Heart left ventricle (tissue), 16 donors: ENCODE measurements around the gene UBR3. TPM values are rescaled to one million over a fixed set of nuclear protein-coding genes. Genes with fewer than 3 reads are reported as not detected.

ENCODE experiments used
- ATAC-seq, 4 donors: fragments of 200-7000 bp; cut with Tn5 transposase; one replicate each; pipeline ENCODE4 v1.9.1; 2020 to 2022; ENCODE audit warnings: moderate library complexity in 4 of 4, mild to moderate bottlenecking in 3 of 4, moderate number of reproducible peaks in 1 of 4
- DNase-seq, 5 donors: peaks; one replicate each; pipeline ENCODE4 v3.0.0-alpha.2; 2020
- H3K27ac ChIP-seq, 12 donors: fragments of 200-600 bp; sonication (generic) in 4 of 12; one replicate each; pipeline versions ENCODE4 v1.5.0 to v1.8.0; 2016 to 2022; ENCODE audit warnings: mild to moderate bottlenecking in 2 of 12
- H3K27me3 ChIP-seq, 9 donors: fragments of 200-600 bp; sonication (generic) in 2 of 9; one replicate each; pipeline versions ENCODE4 v1.5.1 to v1.8.0; 2016 to 2022; ENCODE audit warnings: mild to moderate bottlenecking in 3 of 9
- H3K36me3 ChIP-seq, 9 donors: fragments of 200-600 bp; sonication (generic) in 2 of 9; one replicate each; pipeline versions ENCODE4 v1.5.0 to v1.8.0; 2018 to 2022; ENCODE audit warnings: mild to moderate bottlenecking in 2 of 9
- H3K4me1 ChIP-seq, 12 donors: fragments of 200-600 bp; sonication (generic) in 4 of 12; one replicate each; pipeline versions ENCODE4 v1.5.0 to v1.8.0; 2016 to 2022; ENCODE audit warnings: mild to moderate bottlenecking in 3 of 12
- H3K4me3 ChIP-seq, 12 donors: fragments of 200-600 bp; sonication (generic) in 4 of 12; one replicate each; pipeline versions ENCODE4 v1.5.0 to v1.8.0; 2017 to 2022; ENCODE audit warnings: mild to moderate bottlenecking in 9 of 12, moderate library complexity in 4 of 12
- H3K9me3 ChIP-seq, 12 donors: fragments of 200-600 bp; sonication (generic) in 4 of 12; one replicate each; pipeline versions ENCODE4 v1.5.0 to v1.8.0; 2016 to 2022; ENCODE audit warnings: mild to moderate bottlenecking in 1 of 12
- POLR2A ChIP-seq, 2 donors: fragments of 450-650 bp; IDR thresholded peaks; one replicate each; pipeline ENCODE4 v1.6.1; 2017; ENCODE audit warnings: antibody characterized with exemption in 2 of 2, mild to moderate bottlenecking in 2 of 2, moderate library complexity in 2 of 2
- WGBS, 4 donors: extraction: QIAGEN DNeasy Blood & Tissue Kit in 2 of 4; methylation state at CpG; one replicate each; pipeline versions ENCODE4 v1.1.5 to v1.1.7; 2013 to 2018; 5-methylcytosine and 5-hydroxymethylcytosine counted together
- intact Hi-C, 10 donors: fragments of 100-400 bp; cut with DNase I; formaldehyde crosslinking; loops; one replicate each; pipeline versions ENCODE4 v1.11.1 to v1.14.2; 2022
- long read RNA-seq, 3 donors: library from polyadenylated mRNA; unstranded; transcript quantifications; one replicate each; pipeline ENCODE4 v2.0.0, GENCODE V29; 2020 to 2021
- polyA plus RNA-seq, 2 donors: library from polyadenylated mRNA; stranded (reverse); fragments of 200-250 nt; gene quantifications; one replicate each; pipeline ENCODE4 v1.2.3, GENCODE V29; 2013
- total RNA-seq, 9 donors: library from RNA; depleted of rRNA in 2 of 9; stranded (reverse); fragments of >200 nt in 2 of 9; fragmentation: NEBNext Ultra II Directional in 3 of 9; extraction: Animal tissue kit (Norgen Biotek cat#: 25700) in 3 of 9; gene quantifications; one replicate each; pipeline versions ENCODE4 v1.1.0 to v1.2.4, GENCODE V29; 2016 to 2023
- TF ChIP-seq, protein P1 (sequence below), 12 donors: fragments of 200-600 bp; sonication (generic) in 4 of 12; IDR thresholded peaks; one replicate each; pipeline versions ENCODE4 v1.5.0 to v1.8.0; 2018 to 2022; ENCODE audit warnings: antibody characterized with exemption in 12 of 12, mild to moderate bottlenecking in 5 of 12
- donor health status: ischemic (EF 13 %, LVEDD 7.1; RV severe dilation, severe dysfunction).
- donor health status: healthy with polysubstance abuse.
- donor health status: DM: no; HTN: yes; CAD: no.
- donor health status: DM: no; HTN: no; CAD: no.
- donor health status: ischemic (EF 25% LVEDD 6.9; RV normal size, moderate dysfunction).
- donor health status: ischemic (EF 25% LVEDD 5.7; RV mildly dilated, moderate dysfunction).
- donor health status: healthy.
- donor health status: DM: yes; HTN: yes; CAD: no.
- donor health status: ischemic (EF 35%, LVEDD 5.7; RV mildly dilated, moderate dysfunction).
- donor health status: nonischemic (EF 11% LVEDD 7.7; RV severe dilation, severe dysfunction).
- donor health status: DM: yes; HTN: yes; CAD: no.
- donor health status: PGD.
- donor health status: ischemic (EF 29% LVEDD 5.4; RV normal size, mild dysfunction).
- donor health status: nonischemic (EF 23%, LVEDD 6.1; RV moderate dilation, normal function).

UBR3 gene
- total RNA-seq (100 to 1,000 TPM in 7 of 9 donors, 10 to 100 TPM in 2; 91.6 to 137 (median 107) TPM), polyA plus RNA-seq (10 to 100 TPM; 34.8 to 41.2 TPM)
- long read RNA-seq, donor 1, full-length matches to known transcripts: 9 of 54 reads
- long read RNA-seq, donor 1, partial matches to known transcripts: 34 of 54 reads
- long read RNA-seq, donor 1, other reads (novel, unspliced or antisense): 11 of 54 reads
- long read RNA-seq, donor 2, full-length matches to known transcripts: 1 of 10 reads
- long read RNA-seq, donor 2, partial matches to known transcripts: 9 of 10 reads
- long read RNA-seq, donor 2, other reads (novel, unspliced or antisense): 0 of 10 reads
- long read RNA-seq, donor 3, full-length matches to known transcripts: 19 of 59 reads
- long read RNA-seq, donor 3, partial matches to known transcripts: 29 of 59 reads
- long read RNA-seq, donor 3, other reads (novel, unspliced or antisense): 11 of 59 reads

- peak; percentile 91 to 95 (median 94) for ATAC-seq
- intact Hi-C loops: loop anchor here in 7 of 10 donors (2.0 to 10.0 kb wide), 4 partner anchors 47 to 100 kb away; no protein-coding TSS in a partner anchor
- TF ChIP-seq, protein P1, sequence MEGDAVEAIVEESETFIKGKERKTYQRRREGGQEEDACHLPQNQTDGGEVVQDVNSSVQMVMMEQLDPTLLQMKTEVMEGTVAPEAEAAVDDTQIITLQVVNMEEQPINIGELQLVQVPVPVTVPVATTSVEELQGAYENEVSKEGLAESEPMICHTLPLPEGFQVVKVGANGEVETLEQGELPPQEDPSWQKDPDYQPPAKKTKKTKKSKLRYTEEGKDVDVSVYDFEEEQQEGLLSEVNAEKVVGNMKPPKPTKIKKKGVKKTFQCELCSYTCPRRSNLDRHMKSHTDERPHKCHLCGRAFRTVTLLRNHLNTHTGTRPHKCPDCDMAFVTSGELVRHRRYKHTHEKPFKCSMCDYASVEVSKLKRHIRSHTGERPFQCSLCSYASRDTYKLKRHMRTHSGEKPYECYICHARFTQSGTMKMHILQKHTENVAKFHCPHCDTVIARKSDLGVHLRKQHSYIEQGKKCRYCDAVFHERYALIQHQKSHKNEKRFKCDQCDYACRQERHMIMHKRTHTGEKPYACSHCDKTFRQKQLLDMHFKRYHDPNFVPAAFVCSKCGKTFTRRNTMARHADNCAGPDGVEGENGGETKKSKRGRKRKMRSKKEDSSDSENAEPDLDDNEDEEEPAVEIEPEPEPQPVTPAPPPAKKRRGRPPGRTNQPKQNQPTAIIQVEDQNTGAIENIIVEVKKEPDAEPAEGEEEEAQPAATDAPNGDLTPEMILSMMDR (IDR thresholded peaks at IDR 0.05): peak in 1 of 12 donors; percentile 8
- TF ChIP-seq POLR2A (IDR thresholded peaks at IDR 0.05): peak in 1 of 2 donors; percentile 88
- Histone ChIP-seq H3K9me3 (no peaks in the 10 kb centered on the region), H3K27me3 (no peaks in the 10 kb centered on the region), H3K36me3 (peaks cover 0 to 4% (median 0%) of the 10 kb centered on the region in 9 donors), H3K4me3 (peak within 1 kb of the TSS; percentile 76 to 98 (median 92)), H3K4me1 (peaks cover 0 to 68% (median 47%) of the 10 kb centered on the region in 12 donors), H3K27ac (peak within 1 kb of the TSS; percentile 87 to 96 (median 92))
- 0% methylated on average over 72 to 104 of the region's 104 CpGs for WGBS, 4 donors
- peak; percentile 95 to 97 (median 96) for DNase-seq
Measured at GRCh38 chr2:169827272-169828140, at the start of gene UBR3. UBR3 (plus strand) TSS chr2:169827454; CDS start chr2:169827508, 54 bp downstream.

GRCh38 chr2:169778446-169778845 is 48.8 kb upstream of the UBR3 start:
- WGBS, 4 donors: 78 to 82% (median 81%) methylated on average over 3 of the region's 3 CpGs

DNA sequence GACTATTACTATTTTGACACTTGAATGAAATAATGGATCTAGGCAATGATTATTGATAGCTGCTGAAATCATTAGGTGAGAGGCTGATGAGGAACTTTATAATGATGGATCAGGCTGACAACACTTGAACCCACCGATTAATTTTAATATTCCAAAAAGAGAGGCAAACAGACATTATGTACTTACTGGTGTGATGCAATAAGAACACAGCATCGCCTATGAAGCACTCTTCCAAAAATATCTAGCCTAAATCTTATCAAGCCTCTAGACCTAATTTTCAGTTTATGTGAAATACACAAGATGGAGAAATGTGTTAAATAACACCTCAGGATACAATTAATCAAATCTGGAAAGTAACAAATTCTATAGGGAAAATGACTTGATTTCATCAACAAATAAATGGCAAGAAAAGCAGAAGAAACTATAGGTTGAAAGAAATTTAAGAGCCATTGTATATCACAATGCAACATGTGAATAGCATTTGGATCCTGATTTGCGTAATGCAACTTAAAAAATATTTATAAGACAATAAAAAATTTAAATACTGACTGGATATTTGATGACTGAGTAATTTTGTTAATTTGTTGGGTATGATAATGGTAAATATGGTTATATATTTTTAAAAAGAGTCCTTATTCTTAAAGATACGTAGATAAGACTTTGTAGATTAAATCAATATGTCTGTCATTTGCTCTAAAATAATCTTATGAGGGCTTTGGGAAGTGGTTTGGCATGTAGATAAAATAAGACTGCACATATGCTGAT is 45.8 kb upstream of the UBR3 start:
- Histone ChIP-seq H3K4me1 (no peaks in the 10 kb centered on the region), H3K4me3 (no peak overlapping the region), H3K36me3 (no peaks in the 10 kb centered on the region), H3K27ac (no peak overlapping the region), H3K27me3 (no peaks in the 10 kb centered on the region), H3K9me3 (no peaks in the 10 kb centered on the region)
- no peak for TF ChIP-seq POLR2A (IDR thresholded peaks at IDR 0.05)
- TF ChIP-seq, protein P1 (IDR thresholded peaks at IDR 0.05): no peak
- no peak for ATAC-seq
- intact Hi-C loops: no loop called here
- 80 to 93% (median 87%) methylated on average over 4 of the region's 4 CpGs for WGBS, 4 donors
- DNase-seq: no peak

More at GRCh38 chr2:169778446-169778845, 48.8 kb upstream of the UBR3 start:
- Histone ChIP-seq H3K27ac (no peak overlapping the region), H3K27me3 (no peaks in the 10 kb centered on the region), H3K9me3 (no peaks in the 10 kb centered on the region), H3K4me1 (no peaks in the 10 kb centered on the region), H3K36me3 (no peaks in the 10 kb centered on the region), H3K4me3 (no peak overlapping the region)
- intact Hi-C loops: no loop called here
- ATAC-seq (no peak), DNase-seq (no peak)
- no peak for TF ChIP-seq POLR2A (IDR thresholded peaks at IDR 0.05)
- TF ChIP-seq, protein P1 (IDR thresholded peaks at IDR 0.05): no peak
